ENCODE measurements around the gene SYS1.

DNA sequence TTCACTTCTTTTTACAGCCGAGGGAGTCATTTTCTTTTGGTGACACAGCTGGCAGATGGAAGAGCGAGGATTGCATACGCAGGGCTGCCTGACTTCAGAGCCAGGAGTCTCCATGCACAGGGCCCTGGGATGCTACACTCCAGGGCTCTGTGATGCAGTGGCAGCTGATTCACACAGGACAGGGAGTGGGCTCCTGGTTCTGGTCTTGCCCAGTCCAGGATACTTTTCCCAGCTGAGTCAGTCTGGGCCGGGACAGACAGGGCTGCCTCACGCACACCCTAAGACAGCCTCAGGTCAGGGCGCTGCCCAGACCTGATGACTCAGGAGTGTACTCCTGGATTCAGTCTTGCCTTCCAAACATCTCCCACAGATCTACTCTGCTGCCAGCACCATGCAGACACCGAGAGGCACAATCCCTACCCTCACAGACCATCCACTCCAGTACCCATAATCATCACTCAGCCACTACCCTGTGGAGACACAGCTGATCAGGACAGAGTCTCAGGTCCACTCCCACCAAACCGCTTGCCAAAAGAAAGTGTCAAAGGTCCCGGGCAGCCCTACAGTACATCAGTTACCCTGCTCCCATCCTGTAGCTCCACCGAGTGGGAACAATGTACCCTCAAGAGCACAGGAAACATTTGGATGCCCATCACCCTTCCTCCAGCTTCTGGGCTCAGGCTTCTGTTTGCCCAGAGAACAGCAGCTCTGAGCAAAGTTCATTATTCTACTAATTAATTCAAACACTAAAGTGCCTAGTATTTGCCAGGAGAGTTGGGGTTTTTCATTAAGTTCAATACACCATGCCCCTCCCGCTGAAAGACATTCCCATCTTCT is 26.2 kb upstream of the SYS1 start:
- TF ChIP-seq CTCF (IDR thresholded peaks at IDR 0.05) (no peak), POLR2A (IDR thresholded peaks at IDR 0.05) (no peak)

Measured in heart left ventricle (tissue), 13 donors.